Subcutaneous abdominal adipose tissue (tissue), 5 donors: ENCODE data around the gene TXNL1.
"Not testable (repeated sequence)": the region's sequence is repeated elsewhere in the genome, so short reads cannot be mapped to it uniquely, and the experiment has no call there.

Source experiments
- H3K27ac ChIP-seq: one replicate; pipeline ENCODE4 v1.7.0; 2013; ENCODE audit warnings: low read depth, mild to moderate bottlenecking, inconsistent platforms, low read length, moderate library complexity
- H3K27me3 ChIP-seq, 5 donors: one replicate each; pipeline ENCODE4 v1.7.0; 2013; ENCODE audit warnings: low read length in 5 of 5, inconsistent platforms in 1 of 5; ENCODE audit not compliant: control insufficient read depth in 5 of 5, insufficient read depth in 4 of 5
- H3K36me3 ChIP-seq, 5 donors: one replicate each; pipeline ENCODE4 v1.7.0; 2013; ENCODE audit warnings: low read length in 5 of 5; ENCODE audit not compliant: control insufficient read depth in 5 of 5, insufficient read depth in 5 of 5
- H3K4me1 ChIP-seq, 5 donors: one replicate each; pipeline ENCODE4 v1.7.0; 2013; ENCODE audit warnings: low read length in 5 of 5, mild to moderate bottlenecking in 3 of 5, moderate library complexity in 1 of 5; ENCODE audit not compliant: control insufficient read depth in 5 of 5, insufficient read depth in 5 of 5
- H3K4me3 ChIP-seq, 5 donors: one replicate each; pipeline ENCODE4 v1.7.0; 2013; ENCODE audit warnings: low read length in 5 of 5, low read depth in 1 of 5
- H3K9ac ChIP-seq, 5 donors: one replicate each; pipeline ENCODE4 v1.7.0; 2013; ENCODE audit warnings: low read length in 5 of 5, mild to moderate bottlenecking in 4 of 5, moderate library complexity in 3 of 5
- H3K9me3 ChIP-seq, 5 donors: one replicate each; pipeline ENCODE4 v1.7.0; 2013; ENCODE audit warnings: low read length in 5 of 5; ENCODE audit not compliant: control insufficient read depth in 5 of 5
- donor health status: healthy.
- donor health status: healthy.
- donor health status: healthy.
- donor health status: healthy.
- donor health status: healthy.

Gene TXNL1

GRCh38 chr18:56576826-56577573 lies 61.4 kb downstream of the TXNL1 start:
- Histone ChIP-seq H3K36me3 (no peaks in the 10 kb centered on the region), H3K4me1 (peaks cover 10 to 34% (median 23%) of the 10 kb centered on the region in 5 donors), H3K9ac (no peak overlapping the region), H3K4me3 (no peak overlapping the region), H3K9me3 (peaks cover 0 to 6% (median 4%) of the 10 kb centered on the region in 5 donors), H3K27ac (peak overlapping the region; percentile 9), H3K27me3 (no peaks in the 10 kb centered on the region)

- Histone ChIP-seq H3K4me3 (peak overlapping the region in 3 of 5 donors; percentile 6 to 35 (median 12)), H3K9me3 (peaks cover 0 to 1% (median 0%) of the 10 kb centered on the region in 5 donors), H3K27me3 (no peaks in the 10 kb centered on the region), H3K36me3 (no peaks in the 10 kb centered on the region), H3K27ac (peak overlapping the region; percentile 9), H3K9ac (peak overlapping the region in 1 of 5 donors; percentile 49), H3K4me1 (peaks cover 10 to 36% (median 23%) of the 10 kb centered on the region in 5 donors)
These were observed 62.4 kb downstream of the TXNL1 start for GRCh38 chr18:56575819-56576663.

- H3K27me3 ChIP-seq: no peaks in the 10 kb centered on the region
- no peak overlapping the region for H3K4me3 ChIP-seq
- H3K9me3 ChIP-seq: no peaks in the 10 kb centered on the region
- no peaks in the 10 kb centered on the region for H3K36me3 ChIP-seq
- H3K27ac ChIP-seq: peak overlapping the region; percentile 9
- H3K4me1 ChIP-seq: peaks cover 10 to 41% (median 23%) of the 10 kb centered on the region in 5 donors
- no peak overlapping the region for H3K9ac ChIP-seq
These were observed 63.5 kb downstream of the TXNL1 start for GRCh38 chr18:56574861-56575260.

GRCh38 chr18:56572267-56572666 lies 66.1 kb downstream of the TXNL1 start:
- H3K27ac ChIP-seq, H3K27me3 ChIP-seq, H3K4me3 ChIP-seq, H3K9ac ChIP-seq, H3K9me3 ChIP-seq, H3K36me3 ChIP-seq: not testable (repeated sequence)
- H3K4me1 ChIP-seq: peaks cover 10 to 46% (median 23%) of the 10 kb centered on the region in 5 donors

GRCh38 chr18:56570978-56571377 lies 67.4 kb downstream of the TXNL1 start:
- H3K9me3 ChIP-seq: no peaks in the 10 kb centered on the region
- no peaks in the 10 kb centered on the region for H3K27me3 ChIP-seq
- no peak overlapping the region for H3K9ac ChIP-seq
- H3K4me1 ChIP-seq: peaks cover 10 to 36% (median 22%) of the 10 kb centered on the region in 5 donors
- no peak overlapping the region for H3K4me3 ChIP-seq
- H3K36me3 ChIP-seq: no peaks in the 10 kb centered on the region
- no peak overlapping the region for H3K27ac ChIP-seq

- peaks cover 5 to 31% (median 18%) of the 10 kb centered on the region in 5 donors for H3K4me1 ChIP-seq
- no peaks in the 10 kb centered on the region for H3K27me3 ChIP-seq
- no peaks in the 10 kb centered on the region for H3K36me3 ChIP-seq
- no peak overlapping the region for H3K4me3 ChIP-seq
- H3K9me3 ChIP-seq: no peaks in the 10 kb centered on the region
- H3K9ac ChIP-seq: no peak overlapping the region
- no peak overlapping the region for H3K27ac ChIP-seq
These were observed 69.0 kb downstream of the TXNL1 start for GRCh38 chr18:56569416-56569815.

GRCh38 chr18:56568986-56569385 lies 69.4 kb downstream of the TXNL1 start:
- peaks cover under 1 to 27% (median 14%) of the 10 kb centered on the region in 5 donors for H3K4me1 ChIP-seq
- H3K27me3 ChIP-seq: no peaks in the 10 kb centered on the region
- H3K36me3 ChIP-seq: no peaks in the 10 kb centered on the region
- no peaks in the 10 kb centered on the region for H3K9me3 ChIP-seq
- no peak overlapping the region for H3K9ac ChIP-seq
- H3K4me3 ChIP-seq: no peak overlapping the region
- H3K27ac ChIP-seq: no peak overlapping the region

GRCh38 chr18:56565551-56566345 lies 72.6 kb downstream of the TXNL1 start:
- H3K27me3 ChIP-seq: no peaks in the 10 kb centered on the region
- no peak overlapping the region for H3K27ac ChIP-seq
- H3K4me1 ChIP-seq: peaks cover 0 to 19% (median 11%) of the 10 kb centered on the region in 5 donors
- no peaks in the 10 kb centered on the region for H3K36me3 ChIP-seq
- no peaks in the 10 kb centered on the region for H3K9me3 ChIP-seq
- H3K4me3 ChIP-seq: no peak overlapping the region
- no peak overlapping the region for H3K9ac ChIP-seq

- no peak overlapping the region for H3K9ac ChIP-seq
- H3K4me1 ChIP-seq: peaks cover 0 to 19% (median 10%) of the 10 kb centered on the region in 5 donors
- H3K27ac ChIP-seq: no peak overlapping the region
- no peak overlapping the region for H3K4me3 ChIP-seq
- H3K36me3 ChIP-seq: no peaks in the 10 kb centered on the region
- H3K27me3 ChIP-seq: no peaks in the 10 kb centered on the region
- H3K9me3 ChIP-seq: no peaks in the 10 kb centered on the region
These were observed 73.3 kb downstream of the TXNL1 start for GRCh38 chr18:56565046-56565445.
